Measurements from ENCODE around the gene ATP5F1E.

DNA sequence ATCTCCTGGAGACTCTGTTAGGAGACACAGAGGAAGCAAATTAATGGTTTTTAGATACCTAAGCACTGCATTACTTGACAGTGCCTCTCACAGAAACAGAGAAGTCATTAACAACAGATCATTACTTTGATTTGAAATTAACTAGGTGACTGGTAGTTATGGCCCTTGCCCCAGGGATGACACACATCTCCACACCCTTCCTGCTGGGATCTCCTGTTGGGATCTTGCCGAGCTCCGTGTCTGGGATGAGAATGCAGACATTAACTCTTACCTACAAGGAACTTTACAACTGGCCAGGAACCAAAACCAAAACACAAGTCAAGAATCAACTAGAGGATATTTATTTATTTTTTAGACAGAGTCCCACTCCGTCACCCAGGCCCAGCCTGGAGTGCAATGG lies 12.7 kb upstream of the ATP5F1E start:
- TF ChIP-seq, protein P1, sequence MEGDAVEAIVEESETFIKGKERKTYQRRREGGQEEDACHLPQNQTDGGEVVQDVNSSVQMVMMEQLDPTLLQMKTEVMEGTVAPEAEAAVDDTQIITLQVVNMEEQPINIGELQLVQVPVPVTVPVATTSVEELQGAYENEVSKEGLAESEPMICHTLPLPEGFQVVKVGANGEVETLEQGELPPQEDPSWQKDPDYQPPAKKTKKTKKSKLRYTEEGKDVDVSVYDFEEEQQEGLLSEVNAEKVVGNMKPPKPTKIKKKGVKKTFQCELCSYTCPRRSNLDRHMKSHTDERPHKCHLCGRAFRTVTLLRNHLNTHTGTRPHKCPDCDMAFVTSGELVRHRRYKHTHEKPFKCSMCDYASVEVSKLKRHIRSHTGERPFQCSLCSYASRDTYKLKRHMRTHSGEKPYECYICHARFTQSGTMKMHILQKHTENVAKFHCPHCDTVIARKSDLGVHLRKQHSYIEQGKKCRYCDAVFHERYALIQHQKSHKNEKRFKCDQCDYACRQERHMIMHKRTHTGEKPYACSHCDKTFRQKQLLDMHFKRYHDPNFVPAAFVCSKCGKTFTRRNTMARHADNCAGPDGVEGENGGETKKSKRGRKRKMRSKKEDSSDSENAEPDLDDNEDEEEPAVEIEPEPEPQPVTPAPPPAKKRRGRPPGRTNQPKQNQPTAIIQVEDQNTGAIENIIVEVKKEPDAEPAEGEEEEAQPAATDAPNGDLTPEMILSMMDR (IDR thresholded peaks at IDR 0.05; ENCODE audit: insufficient read depth, low read depth, low read length), result no peak
- TF ChIP-seq EZH2 (IDR thresholded peaks at IDR 0.05; ENCODE audit: insufficient read depth, low read length), result no peak

Data from astrocyte (in vitro differentiated cells and primary cell).